Mucosa of stomach (tissue), 1 donor: ENCODE data around the gene NACC2.
"Not testable (repeated sequence)": the region's sequence is repeated elsewhere in the genome, so short reads cannot be mapped to it uniquely, and the experiment has no call there.

Source experiments
- H3K27me3 ChIP-seq: one replicate; pipeline ENCODE4 v1.7.0; 2013; ENCODE audit warnings: mild to moderate bottlenecking, low read length; ENCODE audit not compliant: control insufficient read depth, insufficient read depth
- H3K36me3 ChIP-seq: one replicate; pipeline ENCODE4 v1.7.0; 2013; ENCODE audit warnings: low read length; ENCODE audit not compliant: control insufficient read depth, insufficient read depth
- H3K4me1 ChIP-seq: one replicate; pipeline ENCODE4 v1.7.0; 2013; ENCODE audit warnings: mild to moderate bottlenecking, low read length; ENCODE audit not compliant: control insufficient read depth, insufficient read depth
- H3K4me3 ChIP-seq: one replicate; pipeline ENCODE4 v1.7.0; 2013; ENCODE audit warnings: low read length
- H3K9ac ChIP-seq: one replicate; pipeline ENCODE4 v1.7.0; 2013; ENCODE audit warnings: mild to moderate bottlenecking, low read length, moderate library complexity
- H3K9me3 ChIP-seq: one replicate; pipeline ENCODE4 v1.7.0; 2013; ENCODE audit warnings: mild to moderate bottlenecking, low read length, moderate library complexity; ENCODE audit not compliant: control insufficient read depth
- donor health status: Pancreatic carcinoma.

NACC2 gene

GRCh38 chr9:136079211-136079915 lies 15.7 kb downstream of the NACC2 start:
- Histone ChIP-seq H3K9me3 (no peaks in the 10 kb centered on the region), H3K27me3 (no peaks in the 10 kb centered on the region), H3K9ac (no peak overlapping the region), H3K4me1 (peaks cover 29% of the 10 kb centered on the region), H3K36me3 (no peaks in the 10 kb centered on the region), H3K4me3 (no peak overlapping the region)

- Histone ChIP-seq H3K27me3 (no peaks in the 10 kb centered on the region), H3K36me3 (no peaks in the 10 kb centered on the region), H3K4me3 (no peak overlapping the region), H3K9ac (no peak overlapping the region), H3K9me3 (no peaks in the 10 kb centered on the region), H3K4me1 (peaks cover 29% of the 10 kb centered on the region)
Observed at GRCh38 chr9:136078498-136079011, 16.5 kb downstream of the NACC2 start.

DNA sequence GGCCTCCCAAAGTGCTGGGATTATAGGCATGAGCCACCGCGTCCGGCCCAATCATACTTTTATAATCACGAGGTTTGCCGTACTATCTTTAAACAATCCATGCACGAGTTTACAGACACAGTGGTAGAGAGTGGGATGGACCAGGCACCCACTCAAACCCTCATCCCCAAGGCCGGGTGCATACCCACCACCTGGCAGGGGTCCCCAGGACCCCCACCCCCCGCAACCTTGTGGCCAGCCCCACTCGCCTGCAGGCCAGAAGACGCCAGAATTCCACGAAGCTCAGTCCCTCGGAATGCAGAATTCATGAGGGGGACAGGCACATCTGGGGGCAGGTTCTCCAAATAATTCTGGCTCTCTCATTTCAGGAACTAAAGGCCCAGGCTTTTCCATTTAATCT lies 17.1 kb downstream of the NACC2 start:
- Histone ChIP-seq H3K36me3 (no peaks in the 10 kb centered on the region), H3K9me3 (no peaks in the 10 kb centered on the region), H3K4me3 (no peak overlapping the region), H3K27me3 (no peaks in the 10 kb centered on the region), H3K4me1 (peaks cover 29% of the 10 kb centered on the region), H3K9ac (no peak overlapping the region)

DNA sequence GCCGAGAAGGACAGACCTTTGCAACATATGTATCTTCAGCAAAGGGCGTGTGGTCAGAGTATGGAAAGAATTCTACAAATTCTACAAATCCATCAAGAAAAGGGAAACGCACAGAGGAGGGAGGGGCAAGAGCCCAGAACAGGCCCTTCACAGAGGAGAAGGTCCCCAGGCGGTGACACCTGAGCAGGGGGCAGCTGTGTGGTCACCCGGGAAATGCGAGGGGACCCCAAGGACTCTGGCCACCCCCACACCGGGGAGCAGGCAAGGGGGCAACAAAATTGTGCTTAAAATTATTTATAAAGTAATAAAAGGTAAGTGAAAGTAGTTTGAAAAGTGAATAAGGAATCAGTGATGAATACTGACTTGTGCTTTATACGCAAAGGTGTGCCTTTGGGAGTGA lies 17.6 kb downstream of the NACC2 start:
- Histone ChIP-seq H3K4me1 (peaks cover 29% of the 10 kb centered on the region), H3K4me3 (no peak overlapping the region), H3K36me3 (no peaks in the 10 kb centered on the region), H3K9ac (no peak overlapping the region), H3K9me3 (no peaks in the 10 kb centered on the region), H3K27me3 (no peaks in the 10 kb centered on the region)

- Histone ChIP-seq H3K36me3 (no peaks in the 10 kb centered on the region), H3K9ac (no peak overlapping the region), H3K4me3 (no peak overlapping the region), H3K9me3 (no peaks in the 10 kb centered on the region), H3K27me3 (no peaks in the 10 kb centered on the region), H3K4me1 (peaks cover 17% of the 10 kb centered on the region)
Observed at GRCh38 chr9:136075881-136076678, 19.0 kb downstream of the NACC2 start.

DNA sequence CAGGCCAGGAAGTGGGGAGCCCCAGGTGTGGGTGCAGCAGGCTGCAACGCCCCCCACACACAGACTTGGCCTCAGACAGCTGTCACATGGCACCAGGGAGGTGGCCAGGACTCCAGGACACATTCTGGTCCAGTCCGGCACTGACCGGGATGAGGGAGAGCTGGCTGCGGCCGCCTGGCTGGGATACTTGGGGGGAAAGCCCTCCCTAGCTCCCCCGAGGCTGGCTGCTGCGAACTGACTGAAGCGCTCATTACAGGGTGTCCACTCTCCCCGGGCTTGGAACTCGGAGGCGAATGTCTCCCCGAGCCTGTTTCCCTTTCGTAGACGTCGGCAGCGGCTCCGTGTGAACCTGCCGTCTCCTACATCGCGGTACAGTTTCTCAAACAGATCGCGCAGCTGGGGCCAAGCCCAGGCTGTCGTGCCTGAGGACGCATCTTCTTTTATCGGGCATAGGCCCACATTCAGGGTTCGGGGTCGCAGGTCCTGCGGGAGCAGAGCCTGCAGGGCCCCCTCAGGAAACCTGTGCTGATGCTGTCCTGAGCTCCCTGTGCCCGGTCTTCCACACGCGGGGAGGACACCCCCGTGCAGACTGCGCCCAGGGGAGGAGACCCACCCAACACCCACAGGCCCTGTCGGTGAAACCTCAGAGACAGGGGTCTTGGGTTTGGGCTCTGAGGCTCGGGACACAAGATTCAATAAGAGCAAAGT lies 19.8 kb downstream of the NACC2 start:
- Histone ChIP-seq H3K4me1 (peaks cover 12% of the 10 kb centered on the region), H3K4me3 (no peak overlapping the region), H3K36me3 (no peaks in the 10 kb centered on the region), H3K27me3 (no peaks in the 10 kb centered on the region), H3K9ac (no peak overlapping the region), H3K9me3 (no peaks in the 10 kb centered on the region)

- Histone ChIP-seq H3K9me3 (no peaks in the 10 kb centered on the region), H3K4me3 (no peak overlapping the region), H3K4me1 (peaks cover 6% of the 10 kb centered on the region), H3K36me3 (no peaks in the 10 kb centered on the region), H3K9ac (no peak overlapping the region), H3K27me3 (no peaks in the 10 kb centered on the region)
Observed at GRCh38 chr9:136074706-136075105, 20.4 kb downstream of the NACC2 start.

DNA sequence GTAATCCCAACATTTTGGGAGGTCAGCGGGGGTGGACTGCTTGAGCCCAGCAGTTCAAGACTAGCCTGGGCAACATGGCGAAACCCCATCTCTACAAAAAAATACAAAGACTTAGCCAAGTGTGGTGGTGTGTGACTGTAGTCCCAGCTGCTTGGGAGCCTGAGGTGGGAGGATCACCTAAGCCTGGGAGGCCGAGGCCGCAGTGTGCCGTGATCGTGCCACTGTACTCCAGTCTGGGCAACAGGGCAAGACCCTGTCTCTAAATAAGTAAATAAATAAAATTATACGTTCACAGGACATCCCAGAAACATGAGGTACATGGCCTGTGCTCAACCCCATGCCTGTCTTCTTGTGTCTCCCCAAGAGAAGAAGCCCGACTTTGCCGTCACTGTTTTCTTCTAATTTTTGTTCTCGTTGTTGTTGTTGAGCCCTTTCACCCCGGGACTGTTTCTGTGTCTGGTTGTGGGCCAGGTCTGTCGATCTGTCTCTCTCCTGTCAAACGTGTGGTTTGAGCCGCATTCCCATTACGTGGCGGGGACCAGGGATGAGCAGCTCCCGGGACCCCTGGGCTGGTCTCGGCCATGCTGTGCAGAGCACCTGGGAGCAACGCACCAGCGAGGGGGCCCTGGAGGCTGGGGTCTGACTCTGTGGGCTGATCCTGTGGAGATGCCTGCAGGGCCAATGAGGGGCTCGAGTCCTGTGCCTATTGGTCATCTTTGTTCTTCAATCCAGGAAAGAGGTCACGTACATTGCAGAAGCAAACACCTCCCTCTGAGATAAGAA lies 32.2 kb downstream of the NACC2 start:
- H3K9ac ChIP-seq, result no peak overlapping the region
- peaks cover 3% of the 10 kb centered on the region for H3K36me3 ChIP-seq
- H3K9me3 ChIP-seq, result no peaks in the 10 kb centered on the region
- H3K4me1 ChIP-seq, result no peaks in the 10 kb centered on the region
- H3K27me3 ChIP-seq, result no peaks in the 10 kb centered on the region
- no peak overlapping the region for H3K4me3 ChIP-seq

GRCh38 chr9:136061916-136062315 lies 33.2 kb downstream of the NACC2 start:
- H3K9me3 ChIP-seq, H3K4me3 ChIP-seq, H3K36me3 ChIP-seq, H3K9ac ChIP-seq, H3K4me1 ChIP-seq, H3K27me3 ChIP-seq: not testable (repeated sequence)

DNA sequence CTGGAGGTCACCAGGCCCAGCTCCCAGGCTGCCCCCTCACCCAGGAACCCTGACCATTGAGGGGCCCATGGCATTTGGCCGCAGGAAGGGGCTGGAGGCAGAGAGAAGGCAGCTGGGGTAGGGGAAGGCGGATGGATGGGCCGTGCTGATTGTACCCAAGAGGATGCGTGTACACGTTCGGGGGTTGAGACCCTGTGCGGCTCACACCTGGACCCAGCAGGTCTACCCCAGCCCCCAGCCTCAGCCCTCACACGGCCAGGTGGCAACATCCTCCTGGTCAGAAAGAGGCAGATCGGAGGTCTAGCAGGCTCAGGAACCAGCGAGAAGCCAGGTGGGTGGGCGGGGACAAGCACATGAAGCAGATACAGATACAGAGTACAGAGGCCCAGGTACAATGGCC lies 33.7 kb downstream of the NACC2 start:
- Histone ChIP-seq H3K4me3 (no peak overlapping the region), H3K9me3 (no peaks in the 10 kb centered on the region), H3K27me3 (no peaks in the 10 kb centered on the region), H3K9ac (no peak overlapping the region), H3K36me3 (peaks cover 3% of the 10 kb centered on the region), H3K4me1 (peaks cover 6% of the 10 kb centered on the region)

DNA sequence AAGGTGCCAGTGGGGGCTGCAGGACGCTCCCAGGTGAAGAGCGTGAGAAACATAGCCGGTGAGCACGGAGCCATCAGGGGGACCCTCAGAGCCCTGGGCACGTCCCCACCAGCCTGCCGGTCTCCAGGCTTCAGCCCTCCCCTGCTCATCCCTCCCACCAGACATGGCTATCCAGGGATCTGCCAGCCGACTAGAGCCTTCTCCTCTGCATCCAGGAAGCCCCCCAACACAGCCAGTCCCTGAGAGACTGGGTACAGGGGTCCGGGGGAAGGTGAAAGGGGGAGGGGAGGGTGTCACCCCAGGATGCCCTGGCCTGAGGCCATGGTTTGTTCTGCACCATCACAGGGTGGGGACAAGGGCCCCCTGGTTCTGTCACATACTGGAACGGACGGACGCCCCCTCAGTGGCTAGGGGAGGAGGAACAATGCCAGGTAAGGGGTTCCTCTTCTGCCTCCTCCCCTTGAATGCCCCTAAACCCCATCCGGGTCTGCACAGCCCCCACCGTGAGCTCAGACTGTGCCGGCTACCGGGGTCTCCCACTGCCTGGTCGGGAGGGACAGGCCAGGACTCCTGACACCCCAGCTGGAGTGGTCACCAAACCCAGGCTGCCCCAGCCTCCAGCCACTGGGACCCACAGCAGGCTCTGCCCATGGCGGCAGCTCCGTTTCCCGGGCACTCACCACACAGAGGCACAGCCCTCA lies 34.3 kb downstream of the NACC2 start:
- Histone ChIP-seq H3K4me3 (no peak overlapping the region), H3K9ac (no peak overlapping the region), H3K9me3 (no peaks in the 10 kb centered on the region), H3K27me3 (no peaks in the 10 kb centered on the region), H3K4me1 (peaks cover 11% of the 10 kb centered on the region), H3K36me3 (peaks cover 3% of the 10 kb centered on the region)
